Astrocyte of the spinal cord (primary cell): ENCODE results near the gene NR5A2.

Experiments used
- DNase-seq: peaks from one replicate; pipeline ENCODE4 v3.0.0; 2011; ENCODE audit warnings: low read depth, low spot score
- H3K4me3 ChIP-seq: 2 replicates; pipeline ENCODE4 v1.5.1; 2011; ENCODE audit warnings: low read depth, mild to moderate bottlenecking, low read length, moderate library complexity
- CTCF ChIP-seq: IDR thresholded peaks from 2 replicates; pipeline ENCODE4 v1.5.1; 2012; ENCODE audit warnings: low read depth, mild to moderate bottlenecking, low read length, inconsistent platforms
- in situ Hi-C: cut with HindIII; loops from 2 replicates; pipeline ENCODE4 v1.10.0; 2017; ENCODE audit warnings: low sequenced_read_pairs

Gene NR5A2

GRCh38 chr1:200165493-200166220 lies 138.1 kb downstream of the NR5A2 start:
- no peak for TF ChIP-seq CTCF
- in situ Hi-C loops, result no loop called here

GRCh38 chr1:200166411-200166810 lies 138.9 kb downstream of the NR5A2 start:
- in situ Hi-C loops, result no loop called here
- no peak overlapping the region for H3K4me3 ChIP-seq
- DNase-seq, result no peak
- TF ChIP-seq CTCF, result no peak

More at GRCh38 chr1:200165493-200166220, 138.1 kb downstream of the NR5A2 start:
- no peak overlapping the region for H3K4me3 ChIP-seq
- no peak for DNase-seq

GRCh38 chr1:200168926-200169325 lies 141.4 kb downstream of the NR5A2 start:
- TF ChIP-seq CTCF, result no peak
- in situ Hi-C loops, result no loop called here
- DNase-seq, result no peak
- H3K4me3 ChIP-seq, result no peak overlapping the region

- DNase-seq, result no peak
- no peak overlapping the region for H3K4me3 ChIP-seq
- in situ Hi-C loops, result no loop called here
- TF ChIP-seq CTCF, result no peak
Measured at GRCh38 chr1:200172311-200172710, 144.8 kb downstream of the NR5A2 start.

GRCh38 chr1:200173097-200173618 lies 145.6 kb downstream of the NR5A2 start:
- in situ Hi-C loops, result no loop called here
- no peak for TF ChIP-seq CTCF
- no peak overlapping the region for H3K4me3 ChIP-seq
- no peak for DNase-seq

GRCh38 chr1:200174525-200175295 lies 147.2 kb downstream of the NR5A2 start:
- no peak for TF ChIP-seq CTCF
- no peak overlapping the region for H3K4me3 ChIP-seq
- in situ Hi-C loops, result no loop called here
- DNase-seq, result no peak
